Fibroblast of mammary gland (primary cell): ENCODE measurements around the gene PDK1.
A peak's percentile ranks its signal among the peaks of the same experiment; 100 is the strongest.

ENCODE experiments used
- DNase-seq: peaks from one replicate; pipeline ENCODE4 v3.0.0-alpha.2; 2010; ENCODE audit warnings: low read depth
- H3K4me3 ChIP-seq: 2 replicates; pipeline ENCODE4 v1.5.1; 2011; ENCODE audit warnings: low read depth, mild to moderate bottlenecking, low read length, moderate library complexity; ENCODE audit not compliant: control insufficient read depth
- TF ChIP-seq, protein P1 (sequence below): conservative IDR thresholded peaks from 2 replicates; pipeline ENCODE4 v1.5.1; 2011; ENCODE audit warnings: low read depth, low read length, inconsistent platforms; ENCODE audit not compliant: control insufficient read depth, insufficient read depth

PDK1 gene

GRCh38 chr2:172555522-172556283 is at the start of gene PDK1:
Gene PDK1, plus strand, starts transcription at chr2:172556090. Its CDS starts 61 bp downstream, at chr2:172556151.
- peak; percentile 91 for DNase-seq
- peak within 1 kb of the TSS; percentile 78 for H3K4me3 ChIP-seq
- TF ChIP-seq, protein P1, sequence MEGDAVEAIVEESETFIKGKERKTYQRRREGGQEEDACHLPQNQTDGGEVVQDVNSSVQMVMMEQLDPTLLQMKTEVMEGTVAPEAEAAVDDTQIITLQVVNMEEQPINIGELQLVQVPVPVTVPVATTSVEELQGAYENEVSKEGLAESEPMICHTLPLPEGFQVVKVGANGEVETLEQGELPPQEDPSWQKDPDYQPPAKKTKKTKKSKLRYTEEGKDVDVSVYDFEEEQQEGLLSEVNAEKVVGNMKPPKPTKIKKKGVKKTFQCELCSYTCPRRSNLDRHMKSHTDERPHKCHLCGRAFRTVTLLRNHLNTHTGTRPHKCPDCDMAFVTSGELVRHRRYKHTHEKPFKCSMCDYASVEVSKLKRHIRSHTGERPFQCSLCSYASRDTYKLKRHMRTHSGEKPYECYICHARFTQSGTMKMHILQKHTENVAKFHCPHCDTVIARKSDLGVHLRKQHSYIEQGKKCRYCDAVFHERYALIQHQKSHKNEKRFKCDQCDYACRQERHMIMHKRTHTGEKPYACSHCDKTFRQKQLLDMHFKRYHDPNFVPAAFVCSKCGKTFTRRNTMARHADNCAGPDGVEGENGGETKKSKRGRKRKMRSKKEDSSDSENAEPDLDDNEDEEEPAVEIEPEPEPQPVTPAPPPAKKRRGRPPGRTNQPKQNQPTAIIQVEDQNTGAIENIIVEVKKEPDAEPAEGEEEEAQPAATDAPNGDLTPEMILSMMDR, result no peak

DNA sequence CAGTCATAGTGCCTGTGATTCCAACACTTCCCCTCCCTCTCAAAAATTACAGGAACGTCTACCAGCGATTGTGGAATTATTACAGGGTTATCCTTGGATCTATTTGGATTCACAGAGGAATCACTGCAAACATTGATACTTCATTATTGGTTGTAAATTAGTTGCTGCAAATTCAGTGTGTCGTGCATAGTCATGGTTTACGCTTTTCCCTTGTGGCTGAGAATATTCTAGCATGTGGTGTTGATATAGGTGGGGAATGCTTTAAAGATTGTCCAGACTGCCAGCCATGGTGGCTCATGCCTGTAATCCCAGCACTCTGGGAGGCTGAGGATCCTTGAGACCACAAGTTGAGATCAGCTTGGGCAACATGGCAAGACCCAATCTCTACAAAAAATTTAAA is 48.7 kb upstream of the PDK1 start:
- TF ChIP-seq, protein P1, result no peak
- DNase-seq, result no peak
- H3K4me3 ChIP-seq, result no peak overlapping the region

- DNase-seq, result no peak
- H3K4me3 ChIP-seq, result no peak overlapping the region
- TF ChIP-seq, protein P1, result no peak
Observed at GRCh38 chr2:172510088-172510487, 45.8 kb upstream of the PDK1 start.

DNA sequence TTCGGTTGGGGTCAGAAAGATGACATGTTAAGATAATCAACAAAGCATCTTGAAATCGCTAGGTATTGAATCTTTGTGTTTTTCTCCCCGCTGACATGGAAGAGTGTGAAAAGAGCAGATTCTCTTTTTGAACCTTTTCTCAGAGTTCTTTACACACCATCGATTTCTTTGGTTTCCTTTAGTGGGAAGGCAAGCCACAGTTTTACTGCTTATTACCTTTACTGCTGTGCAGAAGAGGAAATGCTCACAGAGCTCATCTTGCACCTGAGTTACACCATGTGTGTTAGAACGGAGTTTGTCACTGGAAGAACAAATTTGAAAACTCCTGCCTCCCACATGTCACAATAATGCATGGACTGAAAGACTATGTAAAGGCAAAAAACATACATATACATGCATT is 45.3 kb upstream of the PDK1 start:
- DNase-seq, result no peak
- TF ChIP-seq, protein P1, result no peak
- H3K4me3 ChIP-seq, result no peak overlapping the region

GRCh38 chr2:172512810-172513523 is 42.9 kb upstream of the PDK1 start:
- TF ChIP-seq, protein P1, result no peak
- no peak overlapping the region for H3K4me3 ChIP-seq
- DNase-seq, result no peak

- H3K4me3 ChIP-seq, result no peak overlapping the region
- TF ChIP-seq, protein P1, result no peak
- DNase-seq, result no peak
Observed at GRCh38 chr2:172513524-172513900, 42.4 kb upstream of the PDK1 start.
